ENCODE measurements around the gene SLC12A2. TPM values are rescaled to one million over a fixed set of nuclear protein-coding genes. Genes with fewer than 3 reads are reported as not detected.
A peak's percentile ranks its signal among the peaks of the same experiment; 100 is the strongest.

SLC12A2 gene
- total RNA-seq, 4 donors from 2014 or later, result 105 to 137 (median 129) TPM

- Histone ChIP-seq H3K27ac (peak overlapping the region in 1 of 4 donors; percentile 16), H3K9me3 (no peaks in the 10 kb centered on the region), H3K27me3 (no peaks in the 10 kb centered on the region), H3K4me3 (no peak overlapping the region), H3K36me3 (peaks cover 0 to 9% of the 10 kb centered on the region in 2 donors), H3K4me1 (peaks cover under 1 to 53% (median 4%) of the 10 kb centered on the region in 3 donors)
- ATAC-seq, result no peak
- no peak for TF ChIP-seq POLR2A (IDR thresholded peaks at IDR 0.05)
- TF ChIP-seq EP300 (IDR thresholded peaks at IDR 0.05), result no peak
- TF ChIP-seq POLR2AphosphoS5 (IDR thresholded peaks at IDR 0.05), result no peak
- no peak for TF ChIP-seq CTCF (IDR thresholded peaks at IDR 0.05)
Observed at GRCh38 chr5:128074171-128074570, 9.4 kb upstream of the SLC12A2 start.

GRCh38 chr5:128074953-128075352 lies 8.6 kb upstream of the SLC12A2 start:
- Histone ChIP-seq H3K27me3 (no peaks in the 10 kb centered on the region), H3K4me3 (no peak overlapping the region), H3K9me3 (no peaks in the 10 kb centered on the region), H3K4me1 (peaks cover 4 to 54% (median 5%) of the 10 kb centered on the region in 3 donors), H3K36me3 (peaks cover 0 to 9% of the 10 kb centered on the region in 2 donors), H3K27ac (no peak overlapping the region)
- no peak for ATAC-seq
- no peak for TF ChIP-seq EP300 (IDR thresholded peaks at IDR 0.05)
- TF ChIP-seq CTCF (IDR thresholded peaks at IDR 0.05), result no peak
- no peak for TF ChIP-seq POLR2A (IDR thresholded peaks at IDR 0.05)
- TF ChIP-seq POLR2AphosphoS5 (IDR thresholded peaks at IDR 0.05), result no peak

- 92 to 93% methylated on average over 2 of the region's 2 CpGs for WGBS, 2 donors (ENCODE audit: low coverage in 1 of 2)
- peaks cover 4 to 65% (median 5%) of the 10 kb centered on the region in 3 donors for H3K4me1 ChIP-seq
Observed at GRCh38 chr5:128077526-128077925, 6.0 kb upstream of the SLC12A2 start.

GRCh38 chr5:128081111-128081851 lies 2.3 kb upstream of the SLC12A2 start:
- H3K4me1 ChIP-seq, result peaks cover 4 to 49% (median 5%) of the 10 kb centered on the region in 3 donors
- peak overlapping the region; percentile 65 to 99 (median 98) for H3K27ac ChIP-seq
- H3K36me3 ChIP-seq, result no peaks in the 10 kb centered on the region
- TF ChIP-seq CTCF (IDR thresholded peaks at IDR 0.05) (peak; percentile 12 to 46 (median 36)), POLR2AphosphoS5 (IDR thresholded peaks at IDR 0.05) (no peak), EP300 (IDR thresholded peaks at IDR 0.05) (no peak)
- H3K27me3 ChIP-seq, result no peaks in the 10 kb centered on the region
- ATAC-seq, result no peak
- 42 to 43% methylated on average over 4 to 5 of the region's 5 CpGs for WGBS, 2 donors (ENCODE audit: low coverage in 1 of 2)
- H3K4me3 ChIP-seq, result peak overlapping the region; percentile 43 to 98
- H3K9me3 ChIP-seq, result no peaks in the 10 kb centered on the region

More at GRCh38 chr5:128077526-128077925, 6.0 kb upstream of the SLC12A2 start:
- no peak overlapping the region for H3K27ac ChIP-seq
- H3K4me3 ChIP-seq, result no peak overlapping the region
- H3K27me3 ChIP-seq, result no peaks in the 10 kb centered on the region
- no peak for ATAC-seq
- H3K9me3 ChIP-seq, result no peaks in the 10 kb centered on the region
- TF ChIP-seq POLR2A (IDR thresholded peaks at IDR 0.05) (no peak), POLR2AphosphoS5 (IDR thresholded peaks at IDR 0.05) (no peak), EP300 (IDR thresholded peaks at IDR 0.05) (no peak), CTCF (IDR thresholded peaks at IDR 0.05) (no peak)
- H3K36me3 ChIP-seq, result peaks cover 0 to 9% of the 10 kb centered on the region in 2 donors

GRCh38 chr5:128082551-128083032 lies 974 bp upstream of the SLC12A2 start:
- peak; percentile 15 for ATAC-seq
- no peak for TF ChIP-seq POLR2AphosphoS5 (IDR thresholded peaks at IDR 0.05)
- TF ChIP-seq POLR2A (IDR thresholded peaks at IDR 0.05), result peak in 1 of 2 donors; percentile 22
- TF ChIP-seq CTCF (IDR thresholded peaks at IDR 0.05), result peak in 1 of 4 experiments; percentile 11
- peaks cover 4 to 57% (median 5%) of the 10 kb centered on the region in 3 donors for H3K4me1 ChIP-seq
- H3K4me3 ChIP-seq, result peak overlapping the region; percentile 43 to 98
- H3K36me3 ChIP-seq, result no peaks in the 10 kb centered on the region
- H3K27me3 ChIP-seq, result no peaks in the 10 kb centered on the region
- 0 to 2% methylated on average over 5 of the region's 25 CpGs for WGBS, 2 donors (ENCODE audit: low coverage in 1 of 2)
- peak overlapping the region; percentile 65 to 99 (median 98) for H3K27ac ChIP-seq
- no peaks in the 10 kb centered on the region for H3K9me3 ChIP-seq
